Activated T-cell treated with anti-CD3 and anti-CD28 coated beads, Interleukin-2, amount 50 U/mL, for 1 hour (primary cell): ENCODE measurements around the gene TRAPPC3L.

Experiments
- DNase-seq: peaks from one replicate; pipeline ENCODE4 v3.0.0-alpha.2; 2020

TRAPPC3L gene

DNA sequence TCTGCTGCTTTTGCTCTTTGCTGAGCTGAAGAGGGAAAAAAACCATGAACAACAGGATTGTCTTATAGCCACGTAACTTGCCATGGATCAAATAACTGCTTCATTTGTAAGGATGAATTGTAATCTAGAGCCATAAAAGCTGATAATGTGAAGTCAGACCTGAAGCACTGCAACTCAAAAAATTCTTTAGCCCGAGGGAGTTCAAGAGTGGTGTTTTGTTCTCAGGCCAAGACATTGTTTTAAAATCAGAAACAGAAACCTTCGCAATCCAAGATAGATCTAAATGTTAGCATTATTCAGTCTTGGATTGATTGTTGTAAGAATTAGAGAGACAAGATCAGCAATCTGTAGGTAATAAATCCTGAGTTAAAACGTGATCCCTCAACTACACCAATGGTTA lies at the start of gene TRAPPC3L:
Gene TRAPPC3L, minus strand, starts transcription at position 34 of the 400 bp plus-strand sequence. CDS start 170 bp downstream, outside the sequence.
- no peak for DNase-seq

DNA sequence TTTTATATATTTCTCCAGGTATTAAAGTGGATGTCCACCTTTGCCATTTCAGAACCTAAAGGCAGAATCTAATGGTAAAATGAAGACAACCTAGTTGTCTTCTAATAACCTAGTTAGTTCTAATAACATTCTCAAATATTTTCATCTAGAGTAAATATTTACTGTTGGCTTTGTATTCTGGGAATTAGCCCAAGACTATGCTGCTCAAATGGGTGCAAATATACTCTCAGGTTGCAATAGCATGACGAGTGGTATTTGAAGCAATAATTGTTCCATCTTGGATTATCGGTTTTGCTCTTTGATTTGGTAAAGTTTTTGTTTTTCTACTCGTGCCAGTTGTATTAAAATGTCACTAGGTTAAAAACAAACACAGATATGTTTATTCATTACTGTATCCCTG lies 49.8 kb upstream of the TRAPPC3L start:
- DNase-seq, result no peak

GRCh38 chr6:116586738-116587137 lies 41.3 kb upstream of the TRAPPC3L start:
- DNase-seq, result no peak

GRCh38 chr6:116586276-116586675 lies 40.8 kb upstream of the TRAPPC3L start:
- no peak for DNase-seq

DNA sequence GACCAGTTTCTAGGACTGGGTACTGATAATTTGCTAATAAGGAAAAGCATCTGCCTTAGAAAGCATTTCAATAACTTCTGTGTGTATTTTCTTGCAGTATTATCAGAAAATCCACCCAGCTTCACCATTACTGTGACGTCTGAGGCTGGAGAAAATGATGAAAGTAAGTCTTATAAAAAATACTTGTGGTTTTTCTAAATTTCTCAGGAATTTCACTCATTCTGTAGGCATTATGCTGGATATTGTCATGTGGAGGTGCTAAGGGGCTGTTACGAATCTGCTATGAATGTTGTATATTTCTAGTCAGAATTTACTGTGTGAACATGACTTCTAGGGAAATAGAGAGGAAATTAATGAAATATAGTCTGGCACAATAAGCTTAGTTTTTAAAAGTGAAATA lies 34.7 kb upstream of the TRAPPC3L start:
- DNase-seq, result no peak

DNA sequence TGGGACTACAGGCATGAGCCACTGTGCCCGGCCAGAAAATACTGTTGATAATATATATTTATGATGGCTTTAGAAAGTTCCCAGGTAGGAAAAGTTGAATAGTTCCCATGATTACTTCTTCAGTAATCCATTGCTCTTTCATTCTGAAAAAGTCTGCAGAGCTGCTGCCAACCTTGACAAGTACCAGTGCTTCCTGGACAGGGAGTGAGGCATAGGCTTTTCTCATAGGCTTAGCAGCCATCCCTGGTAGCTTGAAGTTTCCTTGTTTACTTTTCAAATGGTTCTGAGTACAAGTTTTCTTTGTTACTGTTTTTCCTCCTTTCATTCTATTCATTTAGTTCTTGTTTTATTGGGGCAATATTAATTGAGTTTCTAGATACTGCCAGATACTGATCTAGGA lies 33.7 kb upstream of the TRAPPC3L start:
- DNase-seq, result no peak

GRCh38 chr6:116578335-116578734 lies 32.9 kb upstream of the TRAPPC3L start:
- no peak for DNase-seq

GRCh38 chr6:116577486-116577885 lies 32.0 kb upstream of the TRAPPC3L start:
- DNase-seq, result no peak

GRCh38 chr6:116575227-116575626 lies 29.7 kb upstream of the TRAPPC3L start:
- no peak for DNase-seq

DNA sequence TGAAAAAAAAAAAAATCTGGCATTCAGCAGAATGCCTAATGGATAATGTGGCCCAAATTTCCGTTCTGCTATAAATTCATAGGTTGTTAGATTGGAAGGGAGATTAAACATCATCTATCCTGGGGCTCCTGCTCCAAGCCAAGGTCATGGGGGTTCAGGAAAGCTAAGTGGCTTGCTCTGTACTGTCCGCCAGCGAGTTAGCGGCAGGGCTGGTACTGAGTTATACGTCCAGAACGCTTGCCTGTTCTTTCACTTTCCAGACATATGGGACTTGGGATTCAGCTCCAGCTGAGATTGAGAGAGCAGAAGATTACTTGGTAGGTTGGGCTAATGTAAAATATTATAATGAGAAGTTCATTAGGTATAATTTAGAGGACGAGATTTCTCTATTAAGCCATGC lies 26.7 kb upstream of the TRAPPC3L start:
- no peak for DNase-seq

DNA sequence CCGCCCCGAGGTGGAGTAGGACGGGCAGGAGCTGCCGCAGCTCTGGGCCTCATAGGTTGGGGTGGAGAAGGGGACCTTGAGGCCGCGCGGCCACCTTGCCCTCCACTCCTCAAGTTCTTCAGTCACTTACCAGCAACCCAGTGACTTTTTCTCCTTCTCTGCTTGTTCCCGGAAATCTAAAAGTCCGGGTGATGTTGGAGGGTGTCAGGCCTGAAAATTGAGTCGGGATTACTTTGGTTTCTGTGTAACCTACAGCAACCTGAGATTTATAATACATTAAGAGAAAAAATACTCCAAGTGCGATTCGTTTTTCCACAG lies 26.2 kb upstream of the TRAPPC3L start:
- no peak for DNase-seq

DNA sequence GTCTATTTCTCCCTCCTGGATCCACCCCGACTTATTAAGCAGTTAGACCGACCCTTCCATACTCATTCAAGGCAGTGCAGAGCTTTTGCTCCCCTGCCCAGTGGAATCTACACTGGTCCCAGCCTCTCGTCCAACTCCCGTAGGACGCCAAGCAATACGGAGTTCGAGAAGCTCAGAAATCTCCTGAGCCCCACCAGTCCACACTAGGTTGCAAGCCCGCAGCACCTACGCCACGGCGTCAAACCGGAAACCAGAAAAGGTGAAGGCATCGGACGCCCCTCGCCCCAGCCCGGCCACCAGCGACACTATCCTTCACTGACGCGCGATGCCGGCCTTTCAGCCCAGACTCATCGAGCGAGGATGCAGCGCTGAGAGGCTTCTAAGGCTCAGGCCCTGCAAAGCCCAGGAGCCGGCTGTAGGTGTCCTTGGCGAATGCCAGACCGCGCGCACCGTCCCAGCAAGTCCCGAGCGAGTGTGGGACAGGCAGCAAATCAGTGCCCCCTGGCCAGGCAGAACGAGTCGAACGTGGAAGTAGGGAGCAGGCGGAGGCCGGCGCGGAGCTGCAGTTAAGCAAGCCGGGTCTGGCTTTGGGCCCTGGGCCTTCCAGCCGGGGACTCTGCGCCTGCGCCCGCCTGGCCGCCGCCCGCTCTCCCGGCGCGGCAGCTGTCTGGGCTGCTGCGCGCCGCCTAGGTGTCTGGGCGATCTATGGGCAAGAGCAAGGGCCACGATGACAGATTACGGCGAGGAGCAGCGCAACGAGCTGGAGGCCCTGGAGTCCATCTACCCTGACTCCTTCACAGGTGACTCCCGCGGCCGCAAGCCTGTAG lies 25.6 kb upstream of the TRAPPC3L start, which contains the start of gene RWDD1:
Gene RWDD1, plus strand, starts transcription at position 649 of the 827 bp plus-strand sequence. Its CDS starts 79 bp downstream, at position 728.
- DNase-seq, result peak; percentile 97

DNA sequence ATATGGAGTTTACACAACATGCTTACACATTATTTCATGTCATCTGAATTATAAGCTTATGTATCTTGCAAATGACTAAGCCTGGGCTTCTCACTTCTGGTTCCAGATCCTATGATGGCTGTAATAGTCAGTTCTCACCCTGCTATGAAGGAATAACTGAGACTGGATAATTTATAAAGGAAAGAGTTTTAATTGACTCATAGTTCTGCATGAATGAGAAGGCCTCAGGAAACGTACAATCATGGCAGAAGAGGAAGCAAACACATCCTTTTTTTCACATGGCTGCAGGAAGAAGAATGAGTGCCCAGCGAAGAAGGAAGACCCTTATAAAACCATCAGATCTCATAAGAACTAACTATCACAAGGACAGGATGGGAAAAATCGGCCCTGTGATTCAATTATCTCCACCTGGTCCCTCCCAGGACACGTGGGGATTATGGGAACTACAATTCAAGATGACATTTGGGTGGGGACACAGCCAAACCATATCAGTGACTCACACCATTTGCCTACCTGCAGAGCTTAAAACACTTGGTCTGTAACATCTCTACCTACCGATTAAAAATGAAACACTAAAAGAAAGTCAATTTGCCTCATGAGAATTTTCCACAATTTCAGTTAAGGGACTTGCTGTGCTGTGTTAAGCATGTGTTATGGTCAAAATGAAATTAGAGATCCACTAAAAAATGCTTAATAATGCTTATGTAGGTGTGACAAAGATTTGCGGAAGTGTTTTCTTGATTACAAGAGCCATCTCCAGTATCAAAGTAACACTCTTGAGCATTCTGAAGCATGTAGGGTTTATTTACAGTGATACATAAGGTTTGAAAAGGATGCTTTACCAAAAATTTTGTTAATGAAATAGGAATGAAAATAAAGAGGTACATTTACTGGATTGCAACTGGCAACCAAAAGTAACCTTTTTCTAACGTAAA lies 23.6 kb upstream of the TRAPPC3L start:
- DNase-seq, result no peak

DNA sequence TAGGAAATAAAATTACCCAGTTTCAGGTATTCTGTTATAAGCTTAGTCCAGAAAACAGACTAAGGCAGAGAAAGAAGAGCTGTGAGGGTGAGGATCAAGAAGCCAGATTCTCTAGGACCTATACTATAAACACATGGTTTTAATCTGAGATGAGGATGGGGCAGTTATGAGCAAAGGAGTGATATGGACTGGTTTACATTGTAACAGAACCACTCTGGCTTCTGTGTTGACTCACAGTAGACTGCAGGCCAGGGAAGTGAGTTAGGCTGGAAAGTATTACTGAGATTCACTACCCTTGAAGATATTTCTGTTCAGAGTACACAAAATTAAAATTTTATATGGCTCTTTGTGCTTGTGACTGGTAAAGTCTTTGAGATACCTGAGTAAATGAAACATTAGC lies 22.6 kb upstream of the TRAPPC3L start:
- DNase-seq, result no peak

- peak; percentile 31 for DNase-seq
Observed at GRCh38 chr6:116564921-116565872, 19.7 kb upstream of the TRAPPC3L start.

- no peak for DNase-seq
Observed at GRCh38 chr6:116564311-116564710, 18.8 kb upstream of the TRAPPC3L start.

DNA sequence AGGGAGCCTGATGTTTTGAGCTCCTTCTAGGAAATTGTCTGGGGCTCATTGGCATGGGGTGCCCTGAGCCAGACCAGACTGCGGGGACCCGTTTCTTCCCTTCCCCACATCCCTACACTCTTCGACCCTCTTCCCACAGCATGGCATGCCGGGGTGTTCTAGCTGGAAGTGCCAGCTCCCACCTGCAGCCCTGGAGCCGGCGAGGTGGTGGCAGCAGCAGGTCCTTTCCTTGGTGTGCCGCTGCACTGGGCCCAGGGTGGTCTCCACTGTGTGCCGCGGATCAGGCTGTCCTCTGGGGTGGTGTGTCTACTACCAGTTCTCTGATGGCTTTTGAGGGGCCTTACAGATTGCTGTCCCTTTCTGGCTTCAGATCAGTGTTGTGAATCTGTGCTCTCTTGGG lies 18.3 kb upstream of the TRAPPC3L start:
- DNase-seq, result no peak

GRCh38 chr6:116562614-116563013 lies 17.1 kb upstream of the TRAPPC3L start:
- no peak for DNase-seq

DNA sequence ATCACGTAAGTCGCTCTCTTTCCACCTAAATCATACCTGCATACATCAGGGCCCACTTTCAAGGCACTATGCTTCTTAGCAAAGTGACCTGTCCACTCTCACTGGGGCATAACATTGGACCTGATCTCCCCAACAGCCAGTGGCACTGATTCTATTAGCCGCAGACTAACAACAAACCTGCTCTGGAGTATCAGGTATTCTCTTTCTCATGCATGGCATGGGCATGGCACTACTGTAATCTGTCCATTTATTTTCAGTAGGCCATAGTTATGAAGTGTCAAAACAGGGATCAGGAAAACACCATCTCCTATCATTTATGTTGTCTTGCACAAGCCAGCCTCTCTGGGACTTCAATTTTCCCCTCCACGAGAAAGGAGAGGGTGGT lies 16.5 kb upstream of the TRAPPC3L start:
- DNase-seq, result no peak

DNA sequence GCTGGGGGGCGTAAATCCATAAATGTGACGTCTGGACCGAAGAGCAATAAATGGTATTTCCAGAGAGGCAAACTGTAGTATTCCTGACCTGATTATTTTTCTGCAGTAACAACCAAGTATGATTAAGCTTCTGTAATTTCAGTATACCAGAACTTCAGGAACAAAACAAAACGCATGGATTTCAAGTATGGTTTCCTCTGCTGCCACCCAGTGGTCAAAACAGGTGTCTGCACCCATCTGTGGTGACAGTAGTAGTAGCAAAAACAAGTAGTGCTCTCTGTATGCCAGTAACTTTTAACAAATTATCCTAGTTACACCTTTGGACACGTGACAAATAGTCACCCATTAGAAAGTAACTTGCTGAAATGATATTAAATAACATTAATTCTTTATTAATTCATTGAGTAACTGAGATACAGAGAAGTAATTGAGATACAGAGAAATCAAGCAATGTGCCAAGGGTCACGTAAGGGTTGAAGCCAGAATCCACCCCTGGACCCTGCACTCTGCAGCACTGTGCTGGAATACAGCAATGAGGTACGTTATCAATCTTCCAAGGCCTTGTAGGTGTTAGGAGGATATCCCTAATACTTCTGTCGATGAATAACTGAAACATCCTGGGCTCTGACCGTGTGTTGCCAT lies 16.0 kb upstream of the TRAPPC3L start:
- peak; percentile 67 for DNase-seq

GRCh38 chr6:116560130-116560529 lies 14.6 kb upstream of the TRAPPC3L start:
- no peak for DNase-seq

GRCh38 chr6:116557893-116558292 lies 12.4 kb upstream of the TRAPPC3L start:
- DNase-seq, result no peak
